ENCODE data around the gene PRPF39.

DNA sequence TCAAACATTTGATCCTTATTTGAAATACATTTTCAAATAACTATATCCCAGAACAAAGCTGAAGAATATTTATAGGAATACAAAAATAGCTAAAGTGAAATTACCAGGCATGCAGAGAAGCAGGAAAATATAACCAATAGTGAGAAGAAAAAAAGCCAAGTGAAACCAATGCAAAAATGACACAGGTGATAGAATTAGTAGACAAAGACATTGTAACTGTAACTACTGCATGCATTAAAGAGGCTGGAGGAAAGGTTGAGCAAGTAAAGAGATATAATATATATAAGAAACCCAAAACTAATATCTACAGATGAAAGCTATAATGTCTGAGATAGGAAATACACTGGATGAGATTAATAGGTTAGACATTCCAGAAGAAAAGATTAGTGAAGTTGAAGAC lies 49.2 kb upstream of the PRPF39 start:
- TF ChIP-seq CTCF (IDR thresholded peaks at IDR 0.05) (no peak), POLR2A (IDR thresholded peaks at IDR 0.05) (no peak)
